Measurements from ENCODE around the gene KIF18B. TPM values are rescaled to one million over a fixed set of nuclear protein-coding genes. Genes with fewer than 3 reads are reported as not detected.

The KIF18B gene
- total and polyA plus RNA-seq, 2 of the 8 experiments (the other 6 are each of a cell fraction or from before 2014, with no cell fraction given): 39.0 to 59.4 TPM

- Histone ChIP-seq H2BK15ac (ENCODE audit: low read length) (no peak overlapping the region), H2AFZ (ENCODE audit: low read length) (no peak overlapping the region), H3K4ac (replicated peaks; ENCODE audit: insufficient read length, low read depth, low read length) (no peak overlapping the region), H2BK20ac (ENCODE audit: low read length) (no peak overlapping the region), H3K79me2 (ENCODE audit: control insufficient read depth in 1 of 2, insufficient read depth in 2 of 2, low read length in 2 of 2) (no peaks in the 10 kb centered on the region), H2BK120ac (replicated peaks; ENCODE audit: low read depth, low read length) (no peak overlapping the region), H4K5ac (ENCODE audit: insufficient read length, low read depth, low read length) (no peak overlapping the region), H3K9ac (replicated peaks in 1 of 4; ENCODE audit: extremely low read depth in 1 of 4, low read depth in 3 of 4, low read length in 3 of 4) (no peak overlapping the region), H3K23ac (ENCODE audit: insufficient read length) (no peak overlapping the region), H4K91ac (replicated peaks; ENCODE audit: insufficient read length, low read length) (no peak overlapping the region), H4K20me1 (replicated peaks in 1 of 2; ENCODE audit: control insufficient read depth in 1 of 2, insufficient read depth in 2 of 2, low read length in 2 of 2) (peaks cover 0 to 9% of the 10 kb centered on the region in 2 experiments), H2BK12ac (ENCODE audit: low read depth, low read length) (no peak overlapping the region), H3K4me2 (ENCODE audit: insufficient read depth in 1 of 2, low read depth in 2 of 2, low read length in 2 of 2) (no peak overlapping the region), H3K23me2 (ENCODE audit: low read depth, low read length) (no peaks in the 10 kb centered on the region), H3K27me3 (replicated peaks in 1 of 4; ENCODE audit: control insufficient read depth in 3 of 4, extremely low read depth in 1 of 4, insufficient read depth in 3 of 4, low read length in 3 of 4) (no peaks in the 10 kb centered on the region), H3K79me1 (ENCODE audit: low read depth, low read length) (no peaks in the 10 kb centered on the region), H2BK5ac (ENCODE audit: low read depth, low read length) (no peak overlapping the region), H3K27ac (ENCODE audit: low read depth, low read length) (no peak overlapping the region), H3K14ac (ENCODE audit: insufficient read length) (no peak overlapping the region), H4K8ac (ENCODE audit: extremely low read depth, insufficient read depth, low read length) (no peak overlapping the region), H3K36me3 (ENCODE audit: control insufficient read depth in 2 of 4, insufficient read depth in 4 of 4, low read length in 3 of 4) (peaks cover 24 to 71% (median 62%) of the 10 kb centered on the region in 4 experiments), H3K9me3 (ENCODE audit: insufficient read depth in 2 of 2, low read depth in 1 of 2, low read length in 1 of 2) (no peaks in the 10 kb centered on the region), H3K4me3 (ENCODE audit: extremely low read depth in 1 of 4, insufficient read depth in 2 of 4, low read depth in 3 of 4, low read length in 4 of 4) (no peak overlapping the region), H3K56ac (replicated peaks; ENCODE audit: insufficient read length, low read depth, low read length) (no peak overlapping the region), H3K18ac (ENCODE audit: extremely low read depth, low read length) (no peak overlapping the region), H3K4me1 (replicated peaks in 1 of 4; ENCODE audit: control insufficient read depth in 3 of 4, insufficient read depth in 4 of 4, low read length in 3 of 4) (no peaks in the 10 kb centered on the region), H2AK5ac (ENCODE audit: low read depth, low read length) (no peak overlapping the region)
- FAIRE-seq (no peak), DNase-seq (ENCODE audit: low read depth in 1 of 2, low spot score in 2 of 2) (no peak)
- 86% methylated on average over 7 of the region's 7 CpGs; no CpG with 5 or more reads in 1 of the 2 experiments for WGBS, 2 experiments (ENCODE audit: extremely low coverage in 1 of 2, insufficient coverage in 1 of 2, insufficient read length in 1 of 2, insufficient replicate concordance in 2 of 2, low coverage in 1 of 2, low lambda C conversion rate in 2 of 2, missing lambda C conversion rate in 1 of 2)
- TF ChIP-seq HDAC6 (IDR thresholded peaks at IDR 0.05; ENCODE audit: low read depth, low read length) (no peak), KDM1A (IDR thresholded peaks at IDR 0.05; ENCODE audit: borderline replicate concordance, low read length) (no peak), EZH2 (IDR thresholded peaks at IDR 0.05; ENCODE audit: low read depth, low read length, severe bottlenecking) (no peak)
- POLR2A ChIA-PET (ENCODE audit: partially characterized antibody): interaction anchor here (0.6 to 1.7 kb wide), 3 partner anchors 9 to 533 kb away, joined by 3 to 4 read pairs (median 3); no protein-coding TSS in a partner anchor
- CTCF ChIA-PET (ENCODE audit: partially characterized antibody): interaction anchor here (0.6 to 13.0 kb wide), 7 partner anchors 8 to 170 kb away, joined by 3 to 243 read pairs (median 12); no protein-coding TSS in a partner anchor
Measured at GRCh38 chr17:44928950-44929720, 18.4 kb downstream of the KIF18B start.
